Measurements from ENCODE around the gene SAMD4B.

The SAMD4B gene

DNA sequence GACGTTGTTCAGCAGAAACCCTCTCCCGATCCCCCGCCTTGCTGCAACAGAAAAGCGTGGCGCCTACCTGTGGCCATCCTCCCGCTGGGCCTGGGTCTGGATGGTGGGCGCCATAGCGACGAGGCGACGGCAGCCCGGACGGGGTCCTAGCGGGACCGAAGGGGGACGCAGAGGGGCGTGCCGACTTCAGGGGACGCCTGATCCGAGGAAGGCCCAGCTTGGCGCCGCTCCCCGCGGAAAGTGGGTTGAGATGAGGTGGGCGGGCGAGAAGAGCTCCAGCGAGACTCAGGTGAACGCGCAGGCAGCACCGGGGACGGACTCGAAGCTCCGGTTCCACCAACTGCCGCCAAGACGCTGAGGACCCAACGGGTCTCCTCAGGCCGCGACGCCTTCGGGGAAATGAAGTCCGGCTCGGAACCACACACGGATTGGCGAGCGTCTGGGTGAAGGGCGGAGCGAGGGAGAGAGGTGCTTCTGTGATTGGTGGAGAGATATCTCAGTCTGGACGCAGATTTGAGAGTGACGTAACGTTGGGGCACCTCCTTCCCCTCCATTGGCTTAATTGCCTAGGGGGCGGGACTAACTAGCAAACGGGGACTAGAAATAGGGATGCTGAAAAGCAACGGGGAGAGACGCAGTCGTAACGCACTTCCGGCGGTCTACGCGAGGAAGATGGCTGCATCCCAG, 48.7 kb downstream of the SAMD4B start, which contains the start of the genes MED29 and PAF1:
MED29 (plus strand) TSS at position 628 of the 687 bp plus-strand sequence; CDS start at position 673, 45 bp downstream.
PAF1 (minus strand) TSS at position 356 of the 687 bp plus-strand sequence; CDS start at position 114, 242 bp downstream.
- peaks cover 16% of the 10 kb centered on the region for H3K4me1 ChIP-seq (ENCODE audit: insufficient read depth, low read length, severe bottlenecking)
- H3K79me2 ChIP-seq (ENCODE audit: insufficient read depth, low read length) = no peaks in the 10 kb centered on the region
- peak within 1 kb of the TSS; percentile 88 for H3K9ac ChIP-seq (ENCODE audit: low read length)
- H4K20me1 ChIP-seq (ENCODE audit: insufficient read depth, low read length) = no peaks in the 10 kb centered on the region
- no peaks in the 10 kb centered on the region for H3K9me2 ChIP-seq (ENCODE audit: low read depth, low read length)
- no peak for TF ChIP-seq EZH2 (IDR thresholded peaks at IDR 0.05; ENCODE audit: borderline replicate concordance, low read length)
- TF ChIP-seq, protein P1, sequence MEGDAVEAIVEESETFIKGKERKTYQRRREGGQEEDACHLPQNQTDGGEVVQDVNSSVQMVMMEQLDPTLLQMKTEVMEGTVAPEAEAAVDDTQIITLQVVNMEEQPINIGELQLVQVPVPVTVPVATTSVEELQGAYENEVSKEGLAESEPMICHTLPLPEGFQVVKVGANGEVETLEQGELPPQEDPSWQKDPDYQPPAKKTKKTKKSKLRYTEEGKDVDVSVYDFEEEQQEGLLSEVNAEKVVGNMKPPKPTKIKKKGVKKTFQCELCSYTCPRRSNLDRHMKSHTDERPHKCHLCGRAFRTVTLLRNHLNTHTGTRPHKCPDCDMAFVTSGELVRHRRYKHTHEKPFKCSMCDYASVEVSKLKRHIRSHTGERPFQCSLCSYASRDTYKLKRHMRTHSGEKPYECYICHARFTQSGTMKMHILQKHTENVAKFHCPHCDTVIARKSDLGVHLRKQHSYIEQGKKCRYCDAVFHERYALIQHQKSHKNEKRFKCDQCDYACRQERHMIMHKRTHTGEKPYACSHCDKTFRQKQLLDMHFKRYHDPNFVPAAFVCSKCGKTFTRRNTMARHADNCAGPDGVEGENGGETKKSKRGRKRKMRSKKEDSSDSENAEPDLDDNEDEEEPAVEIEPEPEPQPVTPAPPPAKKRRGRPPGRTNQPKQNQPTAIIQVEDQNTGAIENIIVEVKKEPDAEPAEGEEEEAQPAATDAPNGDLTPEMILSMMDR (IDR thresholded peaks at IDR 0.05; ENCODE audit: low read length) = peak; percentile 7; the same call in 1 of the 2 replicates
- peak within 1 kb of the TSS; percentile 87 for H3K27ac ChIP-seq (ENCODE audit: low read depth, low read length, poor library complexity, severe bottlenecking)
- no peaks in the 10 kb centered on the region for H3K27me3 ChIP-seq (ENCODE audit: insufficient read depth, low read length)
- H3K4me2 ChIP-seq (ENCODE audit: low read length) = peak within 1 kb of the TSS; percentile 73
- no peak within 1 kb of the TSS for H2AFZ ChIP-seq (ENCODE audit: low read length)
- no peaks in the 10 kb centered on the region for H3K9me3 ChIP-seq (ENCODE audit: low read length)
- H3F3A ChIP-seq (ENCODE audit: insufficient read depth, low read length) = no peaks in the 10 kb centered on the region
- H3K4me3 ChIP-seq (ENCODE audit: low read depth, low read length, poor library complexity, severe bottlenecking) = peak within 1 kb of the TSS; percentile 82
- H3K36me3 ChIP-seq (ENCODE audit: insufficient read depth, low read length) = peaks cover 53% of the 10 kb centered on the region

DNA sequence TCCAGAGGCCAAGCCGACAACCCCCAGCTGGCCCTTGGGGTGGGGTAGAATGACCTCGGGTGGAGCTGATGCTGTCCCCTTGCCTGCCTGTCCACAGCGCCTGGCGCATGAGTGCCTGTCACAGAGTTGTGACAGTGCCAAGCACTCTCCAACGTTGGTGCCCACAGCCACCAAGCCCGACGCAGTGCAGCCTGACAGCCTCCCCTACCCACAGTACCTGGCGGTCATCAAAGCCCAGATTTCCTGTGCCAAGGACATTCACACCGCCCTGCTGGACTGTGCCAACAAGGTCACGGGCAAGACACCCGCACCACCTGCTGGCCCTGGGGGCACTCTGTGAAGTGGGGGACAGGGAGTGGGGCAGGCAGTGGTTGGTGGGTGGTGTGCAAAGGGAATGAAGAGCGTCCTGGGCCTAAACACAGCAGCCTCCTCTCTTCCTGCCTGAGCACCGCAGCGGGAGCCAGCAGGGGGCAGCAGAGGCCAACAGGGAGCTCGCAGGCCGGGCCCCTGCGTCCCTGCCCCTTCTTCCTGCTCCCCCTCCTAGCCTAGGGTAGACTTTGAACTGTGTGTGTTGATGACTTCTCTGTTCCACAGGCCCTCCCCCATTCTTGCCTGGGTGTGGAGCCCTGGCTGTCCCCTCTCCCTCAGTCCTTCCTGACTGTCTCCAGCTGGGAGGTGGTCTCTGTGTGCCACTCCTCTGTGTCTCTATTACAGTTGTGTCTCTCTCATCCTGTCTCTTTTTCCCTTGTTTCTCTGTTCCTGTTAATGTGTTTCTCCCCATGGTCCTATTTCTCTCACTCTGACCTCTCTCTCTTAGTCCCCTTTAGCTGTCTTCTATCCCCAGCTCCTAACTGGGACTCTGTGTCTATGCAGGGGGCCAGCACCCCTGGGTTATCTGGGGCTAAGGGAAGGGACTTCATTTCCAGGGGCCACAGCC, 55.4 kb downstream of the SAMD4B start:
- H3K27me3 ChIP-seq (ENCODE audit: insufficient read depth, low read length) = no peaks in the 10 kb centered on the region
- no peaks in the 10 kb centered on the region for H3K9me3 ChIP-seq (ENCODE audit: low read length)
- 0 out of 2 replicates have a peak, but pooled peaks cover 3% of the 10 kb centered on the region for H3F3A ChIP-seq (ENCODE audit: insufficient read depth, low read length)
- peak overlapping the region; percentile 9; the same call in 1 of the 2 replicates for H3K9ac ChIP-seq (ENCODE audit: low read length)
- H4K20me1 ChIP-seq (ENCODE audit: insufficient read depth, low read length) = no peaks in the 10 kb centered on the region
- H3K36me3 ChIP-seq (ENCODE audit: insufficient read depth, low read length) = peaks cover 30% of the 10 kb centered on the region; the same call in 1 of the 2 replicates
- no peaks in the 10 kb centered on the region for H3K9me2 ChIP-seq (ENCODE audit: low read depth, low read length)
- H3K4me3 ChIP-seq (ENCODE audit: low read depth, low read length, poor library complexity, severe bottlenecking) = no peak overlapping the region
- no peaks in the 10 kb centered on the region for H3K79me2 ChIP-seq (ENCODE audit: insufficient read depth, low read length)
- TF ChIP-seq, protein P1 (IDR thresholded peaks at IDR 0.05; ENCODE audit: low read length) = peak; percentile 87
- no peak for TF ChIP-seq EZH2 (IDR thresholded peaks at IDR 0.05; ENCODE audit: borderline replicate concordance, low read length)
- H3K4me1 ChIP-seq (ENCODE audit: insufficient read depth, low read length, severe bottlenecking) = peaks cover 38% of the 10 kb centered on the region
- peak overlapping the region; percentile 35; the same call in 1 of the 2 replicates for H3K4me2 ChIP-seq (ENCODE audit: low read length)
- no peak overlapping the region for H2AFZ ChIP-seq (ENCODE audit: low read length)
- peak overlapping the region; percentile 62 for H3K27ac ChIP-seq (ENCODE audit: low read depth, low read length, poor library complexity, severe bottlenecking)

DNA sequence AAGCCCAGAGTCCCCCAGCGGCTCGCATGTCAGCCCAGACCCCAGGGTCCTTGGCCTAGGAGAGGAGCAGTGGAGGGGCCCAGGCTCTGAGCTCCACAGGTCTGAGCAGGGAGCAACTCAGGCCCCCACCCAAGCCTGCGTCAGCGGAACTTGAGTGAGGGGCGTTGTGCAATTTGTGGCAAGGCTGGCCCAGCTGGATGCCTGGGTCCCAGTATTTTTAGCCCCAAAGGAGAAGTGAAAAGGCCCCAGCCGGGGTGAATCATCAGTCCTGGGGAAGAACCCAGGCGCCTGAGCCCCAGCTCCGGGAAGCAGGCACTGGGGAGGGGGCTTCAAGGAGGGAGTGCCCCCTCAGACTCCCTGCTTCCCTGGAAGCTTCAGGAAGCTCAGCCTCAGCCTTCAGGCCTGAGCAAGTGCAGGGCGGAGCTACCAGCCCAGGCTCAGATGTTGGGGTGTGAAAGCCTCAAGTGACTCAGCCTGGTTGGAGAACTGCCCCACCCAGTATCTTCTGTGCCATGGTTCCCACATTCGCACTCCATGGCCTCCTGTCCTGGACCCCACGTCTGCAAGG, 56.2 kb downstream of the SAMD4B start:
- Histone ChIP-seq H3K27me3 (ENCODE audit: insufficient read depth, low read length) (no peaks in the 10 kb centered on the region), H3K4me1 (ENCODE audit: insufficient read depth, low read length, severe bottlenecking) (peaks cover 46% of the 10 kb centered on the region), H3K36me3 (ENCODE audit: insufficient read depth, low read length) (peaks cover 28% of the 10 kb centered on the region; the same call in 1 of the 2 replicates), H3K4me2 (ENCODE audit: low read length) (peak overlapping the region; percentile 9; the same call in 1 of the 2 replicates), H2AFZ (ENCODE audit: low read length) (no peak overlapping the region), H3K9ac (ENCODE audit: low read length) (peak overlapping the region; percentile 9; the same call in 1 of the 2 replicates), H3K79me2 (ENCODE audit: insufficient read depth, low read length) (no peaks in the 10 kb centered on the region), H3K27ac (ENCODE audit: low read depth, low read length, poor library complexity, severe bottlenecking) (peak overlapping the region; percentile 62), H4K20me1 (ENCODE audit: insufficient read depth, low read length) (no peaks in the 10 kb centered on the region), H3K9me3 (ENCODE audit: low read length) (no peaks in the 10 kb centered on the region), H3K9me2 (ENCODE audit: low read depth, low read length) (no peaks in the 10 kb centered on the region), H3K4me3 (ENCODE audit: low read depth, low read length, poor library complexity, severe bottlenecking) (no peak overlapping the region), H3F3A (ENCODE audit: insufficient read depth, low read length) (0 out of 2 replicates have a peak, but pooled peaks cover 3% of the 10 kb centered on the region)
- TF ChIP-seq, protein P1 (IDR thresholded peaks at IDR 0.05; ENCODE audit: low read length) = no peak
- no peak for TF ChIP-seq EZH2 (IDR thresholded peaks at IDR 0.05; ENCODE audit: borderline replicate concordance, low read length)
